NT2/D1 (cell line): ENCODE results near the gene ZNF555.

Experiments used
- YY1 ChIP-seq: IDR thresholded peaks from 2 replicates; pipeline ENCODE4 v1.6.1; 2011; ENCODE audit not compliant: insufficient read length, insufficient read depth
- ZNF274 ChIP-seq: IDR thresholded peaks from 2 replicates; pipeline ENCODE4 v1.6.1; 2011; ENCODE audit warnings: mild to moderate bottlenecking, low read depth, low read length

GRCh38 chr19:2809387-2810140 is 31.7 kb upstream of the ZNF555 start:
- TF ChIP-seq ZNF274 (no peak), YY1 (no peak)
